WERI-Rb-1 (cell line): Measurements from ENCODE around the gene OGDH.

Source experiments
- DNase-seq: peaks from one replicate; pipeline ENCODE4 v3.0.0-alpha.2; 2020
- H3K27ac ChIP-seq: fragments of 250-450 bp; sonication (Bioruptor Pico); 2 replicates; pipeline ENCODE4 v1.5.1; 2020; ENCODE audit warnings: mild to moderate bottlenecking, moderate library complexity
- H3K27me3 ChIP-seq: fragments of 250-450 bp; sonication (Bioruptor Pico); 2 replicates; pipeline ENCODE4 v1.5.1; 2021; ENCODE audit warnings: mild to moderate bottlenecking, low read depth, moderate library complexity; ENCODE audit not compliant: insufficient read depth, severe bottlenecking
- H3K36me3 ChIP-seq: fragments of 250-450 bp; sonication (Bioruptor Pico); 2 replicates; pipeline ENCODE4 v1.5.1; 2020; ENCODE audit warnings: mild to moderate bottlenecking, moderate library complexity
- H3K4me3 ChIP-seq: 2 replicates; pipeline ENCODE4 v1.5.1; 2011; ENCODE audit warnings: low read depth, mild to moderate bottlenecking, control low read depth, low read length
- H3K9me3 ChIP-seq: fragments of 250-450 bp; sonication (Bioruptor Pico); 2 replicates; pipeline ENCODE4 v1.5.1; 2021; ENCODE audit warnings: mild to moderate bottlenecking, moderate library complexity; ENCODE audit not compliant: severe bottlenecking
- CTCF ChIP-seq: IDR thresholded peaks from 2 replicates; pipeline ENCODE4 v1.5.1; 2011; ENCODE audit warnings: low read depth, mild to moderate bottlenecking, control low read depth, inconsistent platforms, low read length

OGDH gene

GRCh38 chr7:44618753-44619152 is 12.3 kb downstream of the OGDH start:
- DNase-seq, result no peak
- Histone ChIP-seq H3K36me3 (peaks cover 3% of the 10 kb centered on the region; the same call in 1 of the 2 replicates), H3K27me3 (no peaks in the 10 kb centered on the region), H3K9me3 (no peaks in the 10 kb centered on the region), H3K4me3 (no peak overlapping the region), H3K27ac (no peak overlapping the region)
- TF ChIP-seq CTCF, result no peak

- Histone ChIP-seq H3K9me3 (no peaks in the 10 kb centered on the region), H3K4me3 (no peak overlapping the region), H3K36me3 (peaks cover 21% of the 10 kb centered on the region), H3K27me3 (no peaks in the 10 kb centered on the region), H3K27ac (no peak overlapping the region)
- no peak for DNase-seq
- TF ChIP-seq CTCF, result no peak
Observed at GRCh38 chr7:44621034-44621749, 14.8 kb downstream of the OGDH start.

- no peak for DNase-seq
- H3K27ac ChIP-seq, result no peak overlapping the region
- no peak for TF ChIP-seq CTCF
Observed at GRCh38 chr7:44621750-44622103, 15.3 kb downstream of the OGDH start.

GRCh38 chr7:44622342-44623151 is 16.1 kb downstream of the OGDH start:
- TF ChIP-seq CTCF, result no peak
- Histone ChIP-seq H3K27me3 (no peaks in the 10 kb centered on the region), H3K27ac (no peak overlapping the region), H3K4me3 (no peak overlapping the region), H3K36me3 (peaks cover 32% of the 10 kb centered on the region), H3K9me3 (no peaks in the 10 kb centered on the region)
- no peak for DNase-seq

More at GRCh38 chr7:44621750-44622103, 15.3 kb downstream of the OGDH start:
- H3K9me3 ChIP-seq, result no peaks in the 10 kb centered on the region
- H3K36me3 ChIP-seq, result peaks cover 26% of the 10 kb centered on the region
- H3K4me3 ChIP-seq, result no peak overlapping the region
- H3K27me3 ChIP-seq, result no peaks in the 10 kb centered on the region

GRCh38 chr7:44624318-44624717 is 17.9 kb downstream of the OGDH start:
- peaks cover 40% of the 10 kb centered on the region for H3K36me3 ChIP-seq
- TF ChIP-seq CTCF, result no peak
- H3K27ac ChIP-seq, result no peak overlapping the region
- DNase-seq, result no peak
- no peaks in the 10 kb centered on the region for H3K9me3 ChIP-seq
- no peaks in the 10 kb centered on the region for H3K27me3 ChIP-seq
- no peak overlapping the region for H3K4me3 ChIP-seq
